HG03196 (cell line): ENCODE data around the gene MAMLD1.

Source experiments
- ATAC-seq: cut with Tn5 transposase; IDR thresholded peaks from one replicate; pipeline ENCODE4 v1.9.1; 2021; ENCODE audit not compliant: unreplicated experiment

Gene MAMLD1

DNA sequence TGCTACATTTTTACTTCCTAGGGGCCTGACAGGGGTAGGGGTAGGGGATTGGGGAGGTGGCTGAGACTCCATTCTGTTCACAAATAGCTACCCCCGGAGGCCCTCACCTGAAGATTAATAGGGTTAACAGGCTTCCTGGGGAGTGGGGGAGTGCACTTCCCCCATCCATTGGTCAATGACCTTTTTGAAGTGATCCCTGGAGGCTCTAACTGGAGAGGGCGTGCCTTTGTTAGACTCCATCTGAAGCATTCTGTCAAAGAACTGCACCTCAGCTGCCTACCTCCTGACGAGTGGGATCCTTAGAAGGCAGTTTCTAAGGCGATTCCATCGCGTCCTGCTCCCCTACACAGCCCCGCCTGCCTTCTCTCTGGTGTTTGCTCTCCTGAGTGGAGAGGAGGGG lies 195.3 kb downstream of the MAMLD1 start:
- no peak for ATAC-seq
